Glomerular visceral epithelial cell (primary cell): ENCODE data around the gene GRK1.

Experiments used
- DNase-seq: peaks from one replicate; pipeline ENCODE4 v3.0.0-alpha.2; 2016; ENCODE audit errors: extremely low spot score

The GRK1 gene

GRCh38 chr13:113729187-113730019 lies 62.4 kb downstream of the GRK1 start:
- no peak for DNase-seq

DNA sequence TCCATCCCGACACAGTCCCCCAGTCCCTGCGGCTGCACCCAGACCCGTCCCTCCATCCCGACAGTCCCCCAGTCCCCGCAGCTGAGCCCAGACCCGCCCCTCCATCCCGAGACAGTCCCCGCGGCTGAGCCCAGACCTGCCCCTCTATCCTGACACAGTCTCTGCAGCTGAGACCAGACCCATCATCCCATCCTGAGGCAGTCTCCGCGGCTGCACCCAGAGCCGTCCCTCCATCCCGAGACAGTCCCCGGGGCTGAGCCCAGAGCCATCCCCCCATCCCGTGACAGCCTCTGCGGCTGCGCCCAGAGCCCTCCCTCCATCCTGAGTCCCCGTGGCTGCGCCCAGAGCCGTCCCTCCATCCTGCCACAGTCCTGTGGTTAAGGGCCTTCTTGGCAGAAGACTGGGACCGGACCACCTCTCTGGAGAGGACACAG lies 63.3 kb downstream of the GRK1 start:
- DNase-seq, result no peak

- no peak for DNase-seq
Observed at GRCh38 chr13:113730831-113731191, 63.8 kb downstream of the GRK1 start.

DNA sequence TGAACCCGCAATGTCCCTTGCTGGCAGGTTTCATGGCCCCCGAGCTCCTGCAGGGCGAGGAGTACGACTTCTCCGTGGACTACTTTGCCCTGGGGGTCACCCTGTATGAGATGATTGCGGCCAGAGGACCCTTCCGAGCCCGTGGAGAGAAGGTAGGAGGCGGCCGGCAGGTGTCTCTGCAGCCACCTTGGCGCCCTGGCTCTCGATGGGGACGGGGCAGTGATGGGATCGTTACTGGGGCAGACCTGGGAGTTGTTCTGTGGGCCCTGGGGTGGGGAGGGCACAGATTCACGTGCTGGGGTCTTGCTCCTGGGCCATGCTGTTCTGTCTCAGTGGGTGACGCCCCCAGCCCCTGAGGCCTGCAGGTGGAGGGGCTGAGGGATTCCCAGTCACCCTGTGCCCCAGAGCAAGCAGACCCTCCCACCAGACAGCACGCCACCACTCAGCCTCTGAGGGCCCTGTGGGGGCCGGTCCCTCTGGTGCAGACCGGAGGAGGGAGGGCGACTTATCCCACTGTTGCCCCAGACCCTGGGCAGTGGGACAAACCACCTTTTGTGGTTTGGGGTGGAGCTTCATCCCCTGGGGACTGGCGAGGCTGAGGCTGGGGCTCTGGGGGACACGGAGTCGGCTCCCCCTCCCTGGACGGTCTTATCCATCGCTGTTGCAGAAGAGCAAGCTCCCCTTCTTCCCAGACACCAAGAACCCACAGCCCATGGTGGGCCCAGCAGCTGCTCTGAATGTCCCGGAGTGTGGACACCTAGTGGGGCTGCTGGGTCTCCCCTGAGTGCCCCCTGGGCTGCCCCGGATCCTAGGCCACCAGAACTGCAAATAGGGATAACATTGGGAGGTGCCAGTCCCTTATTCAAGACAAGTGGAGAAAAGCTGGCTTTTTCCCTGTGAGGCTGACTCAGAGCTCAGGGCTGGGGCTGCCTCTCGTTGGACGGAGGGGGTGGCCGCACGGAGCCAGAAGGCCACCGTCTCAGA lies 64.5 kb downstream of the GRK1 start:
- DNase-seq, result no peak

GRCh38 chr13:113732176-113732960 lies 65.3 kb downstream of the GRK1 start:
- DNase-seq, result no peak

DNA sequence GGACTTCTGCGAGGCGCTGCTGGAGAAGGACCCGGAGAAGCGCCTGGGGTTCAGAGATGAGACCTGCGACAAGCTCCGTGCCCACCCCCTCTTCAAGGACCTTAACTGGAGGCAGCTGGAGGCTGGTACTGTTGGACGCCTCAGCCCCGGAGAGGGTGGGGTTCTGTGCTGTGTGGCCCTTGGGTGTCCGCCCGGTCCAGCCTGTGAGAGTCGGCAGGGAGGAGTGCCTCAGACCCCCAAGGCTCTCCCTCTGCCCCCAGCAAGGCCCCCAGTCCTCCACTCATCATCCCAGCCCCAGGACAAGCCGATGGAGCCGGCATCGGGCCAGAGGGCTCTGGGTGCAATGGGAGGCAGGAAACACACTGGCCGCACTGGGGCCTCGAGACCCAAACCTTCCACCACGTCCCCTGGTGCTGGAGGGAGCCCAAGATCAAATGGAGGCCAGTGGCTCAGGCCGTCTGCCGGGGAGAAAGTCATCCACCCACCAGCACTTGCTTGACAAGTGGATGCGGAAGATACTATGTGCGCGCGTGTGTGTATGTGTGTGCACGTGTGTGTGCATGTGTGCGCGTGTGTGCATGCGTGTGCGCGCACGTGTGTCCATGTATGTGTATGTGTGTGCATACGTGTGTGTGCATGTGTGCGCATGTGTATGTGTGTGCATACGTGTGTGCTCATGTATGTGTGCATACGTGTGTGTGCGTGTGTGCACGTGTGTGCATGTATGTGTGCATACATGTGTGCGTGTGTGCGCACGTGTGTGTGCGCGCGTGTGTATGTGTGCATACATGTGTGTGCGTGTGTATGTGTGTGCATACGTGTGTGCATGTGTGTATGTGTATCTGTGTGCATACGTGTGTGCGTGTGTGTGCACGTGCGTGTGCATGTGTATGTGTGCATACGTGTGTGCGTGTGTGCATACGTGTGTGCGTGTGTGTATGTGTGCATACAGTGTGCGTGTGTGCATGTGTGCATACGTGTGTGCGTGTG lies 66.2 kb downstream of the GRK1 start:
- no peak for DNase-seq

DNA sequence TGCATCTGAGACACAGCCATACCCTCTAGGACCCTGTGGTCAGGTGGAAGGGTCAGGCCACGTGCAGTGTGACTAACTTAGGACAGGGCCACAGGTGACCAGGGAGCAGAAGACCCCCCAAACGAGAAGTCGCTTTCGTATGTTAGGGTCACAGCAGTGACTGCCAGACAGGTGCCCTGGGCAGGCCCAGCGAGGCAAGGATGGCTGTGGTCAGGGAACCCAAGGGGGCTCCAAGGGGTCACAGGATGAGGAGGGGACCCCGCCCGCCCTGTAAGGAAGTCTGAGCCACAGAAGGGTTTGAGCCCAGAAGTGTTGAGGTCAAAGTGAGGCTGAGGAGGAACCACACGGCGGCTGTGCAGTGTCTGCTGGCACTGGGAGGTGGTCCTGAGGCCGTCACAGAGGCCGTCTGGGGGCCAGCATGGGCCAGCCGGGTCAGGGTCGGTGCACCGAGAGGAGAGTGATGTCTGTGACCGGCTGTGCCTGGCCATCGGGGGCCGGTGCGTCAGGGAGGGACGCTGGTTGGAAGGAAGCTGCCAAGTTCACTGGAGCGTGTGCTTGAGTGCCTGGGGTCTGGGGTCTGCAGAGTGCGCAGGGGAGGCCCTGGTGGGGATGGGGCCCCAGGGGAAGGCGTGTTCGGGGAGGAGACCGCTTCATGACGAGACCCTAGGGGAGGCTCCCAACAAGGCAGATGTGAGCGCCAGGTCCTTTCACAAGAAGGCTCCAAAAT lies 67.2 kb downstream of the GRK1 start:
- DNase-seq, result no peak

DNA sequence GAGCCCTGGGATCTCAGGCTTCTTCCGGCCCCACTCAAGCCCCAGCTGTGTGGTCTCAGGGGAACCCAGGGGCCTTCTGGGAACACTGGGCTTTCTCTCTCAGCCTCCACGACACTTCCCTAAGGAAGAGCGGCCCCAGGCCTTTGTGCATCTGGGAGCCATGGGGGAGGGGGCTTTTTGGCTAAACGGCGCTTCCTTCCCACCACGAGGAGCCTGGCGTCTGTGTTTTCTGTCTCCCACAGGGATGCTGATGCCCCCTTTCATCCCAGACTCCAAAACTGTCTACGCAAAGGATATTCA lies 67.8 kb downstream of the GRK1 start:
- DNase-seq, result no peak

GRCh38 chr13:113735194-113735593 lies 68.2 kb downstream of the GRK1 start:
- no peak for DNase-seq

GRCh38 chr13:113735750-113736149 lies 68.7 kb downstream of the GRK1 start:
- DNase-seq, result no peak

DNA sequence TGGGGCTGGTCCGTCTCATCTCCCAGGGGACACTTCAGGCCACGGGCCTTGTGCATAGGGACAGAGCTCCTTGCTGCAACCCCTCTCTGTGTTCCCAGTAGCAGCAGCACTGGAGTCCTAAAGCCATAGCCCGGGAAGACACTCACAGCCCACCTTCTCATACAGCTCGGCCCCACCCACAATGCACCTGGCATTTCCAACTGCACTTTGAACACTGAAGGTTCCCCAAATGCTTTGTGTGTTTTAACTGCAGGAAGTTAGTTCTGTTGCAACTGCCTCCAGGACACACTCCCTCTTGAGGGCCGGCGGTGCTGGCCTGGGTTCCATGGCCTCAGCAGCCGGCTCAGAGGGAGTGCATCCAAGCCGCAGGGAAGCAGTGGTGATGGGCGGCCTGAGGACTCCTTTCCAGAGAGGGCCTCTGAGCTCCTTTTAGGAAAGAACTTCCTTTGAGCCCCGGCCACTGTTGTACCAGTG lies 69.3 kb downstream of the GRK1 start:
- DNase-seq, result no peak

- no peak for DNase-seq
Observed at GRCh38 chr13:113737803-113738202, 70.8 kb downstream of the GRK1 start.

- DNase-seq, result no peak
Observed at GRCh38 chr13:113739527-113740285, 72.7 kb downstream of the GRK1 start.

DNA sequence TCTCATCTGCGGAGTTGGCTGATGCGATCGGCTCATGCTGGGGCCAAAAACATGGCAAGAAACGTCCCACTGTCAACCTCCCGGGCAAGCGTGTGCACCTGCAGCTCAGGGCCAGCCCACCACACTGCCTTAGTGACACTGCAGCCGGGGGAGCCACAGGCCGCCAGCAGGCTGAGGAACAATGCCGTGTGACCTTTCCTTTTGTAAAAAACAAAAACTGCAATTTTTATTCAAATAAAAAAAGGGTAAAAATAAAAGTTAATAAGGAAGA lies 73.2 kb downstream of the GRK1 start:
- DNase-seq, result no peak

- DNase-seq, result no peak
Observed at GRCh38 chr13:113740661-113741060, 73.6 kb downstream of the GRK1 start.

DNA sequence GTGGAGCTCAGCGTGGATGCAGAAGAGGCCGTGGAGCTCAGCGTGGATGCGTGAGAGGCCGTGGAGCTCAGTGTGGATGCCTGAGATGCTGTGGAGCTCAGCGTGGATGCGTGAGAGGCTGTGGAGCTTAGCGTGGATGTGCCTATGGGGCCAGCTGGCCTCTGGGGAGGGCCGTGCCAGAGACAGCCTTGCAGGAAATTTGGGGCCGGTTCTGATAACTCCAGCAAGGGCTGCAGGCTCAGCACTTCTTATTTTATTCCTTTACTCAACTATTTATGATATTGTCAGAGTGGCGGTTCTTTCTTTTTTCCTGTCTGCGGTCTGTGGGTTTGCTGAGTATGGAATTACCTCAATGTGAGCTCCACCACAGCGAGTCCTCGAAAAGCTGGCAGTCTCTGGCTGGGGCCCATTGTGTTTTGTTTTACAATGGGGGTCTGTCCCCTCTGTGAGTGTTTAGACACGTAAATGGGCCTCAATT lies 74.2 kb downstream of the GRK1 start:
- DNase-seq, result no peak

DNA sequence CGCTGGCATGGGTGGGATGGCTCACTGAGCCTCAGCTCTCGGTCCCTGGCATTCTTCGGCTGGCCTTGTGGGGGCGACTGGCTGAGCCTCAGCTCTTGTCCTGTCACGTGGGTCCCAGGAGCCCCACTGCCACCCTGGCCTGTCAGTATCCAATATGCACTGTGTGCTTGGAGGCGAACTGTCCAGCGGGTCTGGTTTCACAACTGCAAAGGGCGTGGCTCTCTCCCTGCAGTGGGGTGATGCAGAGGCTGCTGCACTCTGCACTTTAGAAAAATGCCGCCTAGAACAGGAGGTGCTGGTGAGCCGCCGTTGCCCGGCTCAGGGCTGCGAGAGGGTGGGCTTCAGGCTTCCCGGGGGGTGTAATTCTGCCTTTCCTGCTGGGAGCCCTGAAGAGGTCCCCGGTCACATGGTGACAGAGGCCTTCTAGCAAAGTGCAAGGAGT lies 75.0 kb downstream of the GRK1 start:
- peak; percentile 72 for DNase-seq

DNA sequence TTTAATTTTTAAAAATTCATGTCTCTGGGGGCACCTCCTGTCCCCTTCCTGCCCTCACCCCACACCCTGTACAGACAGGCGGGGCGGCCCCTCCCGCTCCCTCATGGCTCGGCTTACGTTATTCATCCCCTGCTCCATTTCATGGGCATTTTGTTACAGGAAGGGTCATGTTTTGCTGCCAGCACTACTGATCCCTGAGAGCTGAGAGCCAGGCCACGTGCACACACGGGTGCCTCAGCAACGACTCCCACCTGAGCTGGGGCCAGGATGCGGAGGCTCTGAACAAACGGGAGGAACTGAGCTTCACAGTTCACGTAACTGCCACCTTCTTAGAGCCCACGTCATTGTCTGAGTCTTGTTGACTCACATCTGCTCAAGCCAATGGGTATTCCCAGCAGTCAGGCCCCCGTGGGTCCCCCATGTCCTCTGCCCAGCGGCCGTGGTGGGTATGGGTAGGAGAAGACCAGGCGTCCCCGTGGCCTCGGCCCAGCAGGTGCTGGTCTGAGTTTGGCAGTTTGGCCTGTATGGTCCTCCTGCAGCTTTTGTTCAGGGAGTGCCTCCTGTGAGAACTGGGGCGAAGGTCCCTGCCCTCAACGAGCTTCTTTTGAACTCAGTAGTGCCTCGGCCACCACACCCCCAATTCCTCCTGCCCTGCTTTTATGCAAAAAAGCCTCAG lies 75.6 kb downstream of the GRK1 start:
- no peak for DNase-seq
